HG02623 (cell line): ENCODE results near the gene MCTP1.

Source experiments
- ATAC-seq: cut with Tn5 transposase; IDR thresholded peaks from one replicate; pipeline ENCODE4 v1.9.1; 2021; ENCODE audit warnings: moderate library complexity; ENCODE audit not compliant: unreplicated experiment

The MCTP1 gene

DNA sequence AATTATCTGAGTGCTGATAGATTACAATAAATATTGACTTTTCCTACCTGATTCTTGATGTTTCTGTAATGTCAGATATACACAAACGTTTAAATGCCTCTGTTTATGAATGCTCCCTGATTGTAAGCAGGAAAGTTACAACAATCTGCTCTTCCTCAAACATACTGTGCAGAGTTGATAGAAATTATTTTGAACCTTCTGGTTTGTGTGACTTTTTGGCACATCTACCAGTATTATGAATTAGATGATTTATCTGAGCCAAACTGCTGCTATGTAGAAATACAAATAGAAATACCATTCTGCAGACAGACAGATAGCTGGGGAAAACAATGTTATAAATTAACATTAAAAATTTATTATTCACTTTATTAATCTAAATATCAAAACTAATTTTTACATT is 553.4 kb downstream of the MCTP1 start:
- ATAC-seq = no peak

DNA sequence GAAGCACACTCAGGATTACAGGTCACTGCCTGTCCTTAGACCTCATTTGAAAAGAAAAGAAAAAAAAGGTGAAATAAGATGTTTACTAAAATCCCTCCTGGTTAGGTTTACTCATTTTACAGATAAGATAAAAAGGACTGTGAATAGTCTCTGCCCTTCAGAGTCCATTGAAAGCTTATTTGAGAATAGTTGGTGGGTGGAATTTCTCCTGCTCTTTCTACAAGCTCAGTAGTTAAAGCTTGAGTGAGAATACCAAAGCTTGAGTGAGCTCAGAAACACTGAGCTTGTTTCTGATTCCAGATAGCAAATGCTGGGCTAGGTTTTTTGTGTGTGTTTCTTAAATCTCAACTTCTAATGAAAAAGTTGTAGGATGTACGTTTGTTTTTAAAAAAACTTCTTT is 559.8 kb downstream of the MCTP1 start:
- ATAC-seq = no peak

DNA sequence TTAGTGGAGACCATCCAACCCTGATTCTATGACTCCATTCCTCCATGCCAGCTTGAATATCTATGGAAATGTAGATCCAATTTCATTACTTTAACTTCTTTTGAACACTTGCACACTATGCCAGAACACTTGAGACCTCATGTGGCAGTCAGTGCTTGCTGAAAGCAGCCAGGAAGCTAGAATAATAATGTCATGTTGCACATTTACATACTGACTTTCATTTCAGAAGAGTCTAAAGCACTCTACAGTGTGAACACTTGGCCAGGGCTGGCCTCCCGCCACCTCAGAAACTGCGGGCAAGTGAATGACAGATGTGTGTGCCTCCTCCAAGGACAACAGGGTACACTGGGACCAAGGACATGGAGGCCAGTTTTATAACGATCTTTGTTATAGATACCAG is 569.1 kb downstream of the MCTP1 start:
- no peak for ATAC-seq

DNA sequence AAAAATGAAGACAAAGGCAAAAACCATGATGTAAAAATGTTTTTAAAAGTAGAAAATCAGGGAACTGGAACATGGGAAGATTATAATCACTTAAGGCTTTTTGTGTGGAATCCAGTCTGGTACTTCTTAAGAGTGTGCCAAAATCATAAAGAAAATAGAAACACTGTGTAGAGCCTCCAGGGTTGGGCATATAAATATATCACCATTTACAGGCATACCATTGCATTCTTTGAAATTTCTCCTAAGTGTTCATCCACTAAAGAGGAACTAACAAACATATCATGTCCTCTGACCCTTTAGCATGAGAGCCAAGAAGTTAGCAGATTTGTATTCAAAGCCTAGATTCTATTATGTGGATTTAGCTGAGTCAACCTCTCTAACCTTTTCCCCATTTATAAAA is 573.1 kb downstream of the MCTP1 start:
- no peak for ATAC-seq

GRCh38 chr5:94709277-94709676 is 575.6 kb downstream of the MCTP1 start:
- ATAC-seq = no peak

- ATAC-seq = peak; percentile 42
Observed at GRCh38 chr5:94707359-94707758, 577.5 kb downstream of the MCTP1 start.

- ATAC-seq = no peak
Observed at GRCh38 chr5:94705427-94705826, 579.5 kb downstream of the MCTP1 start.

DNA sequence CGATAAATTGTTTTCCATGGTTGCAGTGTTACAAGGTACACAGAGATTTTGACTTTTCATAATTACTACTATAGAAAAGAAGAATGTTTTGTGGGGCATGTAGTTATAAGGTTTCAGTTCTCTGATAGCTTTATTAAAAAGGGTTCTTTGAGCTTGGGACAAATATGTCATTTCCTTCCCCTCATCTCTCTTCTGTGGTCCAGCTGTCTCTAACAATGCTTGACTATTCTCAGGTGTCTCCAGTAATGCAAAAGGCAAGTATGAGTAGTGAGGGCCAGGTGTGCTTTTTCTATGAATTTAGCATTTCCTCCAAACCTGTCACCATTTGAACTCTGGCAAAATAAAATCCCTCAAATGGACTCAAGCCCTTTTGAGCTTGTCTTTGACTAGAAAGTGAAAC is 582.2 kb downstream of the MCTP1 start:
- peak; percentile 56 for ATAC-seq

- peak; percentile 67 for ATAC-seq
Observed at GRCh38 chr5:94700592-94700991, 584.3 kb downstream of the MCTP1 start.

DNA sequence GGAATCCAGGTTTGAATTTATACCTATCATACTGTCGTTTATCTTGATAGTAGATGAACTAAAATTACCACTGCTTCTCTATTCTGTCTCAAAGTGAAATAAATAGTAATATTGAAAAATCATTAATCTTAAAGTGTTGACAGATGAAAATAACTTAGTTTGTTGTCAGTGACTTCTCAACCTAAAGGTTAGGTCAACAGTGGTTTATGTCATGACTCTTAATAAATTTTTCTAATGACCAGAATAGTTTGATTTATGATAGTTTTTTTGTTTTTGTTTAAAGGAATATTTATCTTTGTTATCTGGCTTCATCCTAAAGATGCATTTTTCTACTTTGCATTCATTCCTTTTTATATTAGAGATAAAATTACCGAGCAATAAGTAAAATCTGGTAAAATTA is 585.3 kb downstream of the MCTP1 start:
- no peak for ATAC-seq

DNA sequence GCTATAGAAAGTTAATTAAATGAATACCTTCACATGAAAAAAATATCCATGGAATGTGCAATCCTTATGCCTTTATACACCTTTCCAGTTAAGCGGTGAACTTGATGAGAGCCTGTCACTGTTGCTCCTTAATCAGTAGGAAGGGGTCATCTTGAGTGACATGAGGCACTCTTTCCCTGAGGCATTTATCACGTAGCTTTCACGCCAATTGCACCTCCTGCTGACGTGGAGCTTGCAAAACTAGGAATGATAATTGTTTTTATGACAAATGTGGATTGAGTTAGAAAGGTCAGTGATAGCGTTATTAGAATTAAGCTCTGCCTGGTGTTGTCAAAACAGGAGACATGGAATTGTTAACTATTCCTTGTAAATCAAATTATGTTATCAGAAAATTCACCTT is 586.7 kb downstream of the MCTP1 start:
- no peak for ATAC-seq

GRCh38 chr5:94694671-94695070 is 590.2 kb downstream of the MCTP1 start:
- no peak for ATAC-seq

- no peak for ATAC-seq
Observed at GRCh38 chr5:94693845-94694370, 591.0 kb downstream of the MCTP1 start.

GRCh38 chr5:94693043-94693822 is 591.7 kb downstream of the MCTP1 start:
- ATAC-seq = peak; percentile 87

- ATAC-seq = no peak
Observed at GRCh38 chr5:94692581-94692980, 592.3 kb downstream of the MCTP1 start.

DNA sequence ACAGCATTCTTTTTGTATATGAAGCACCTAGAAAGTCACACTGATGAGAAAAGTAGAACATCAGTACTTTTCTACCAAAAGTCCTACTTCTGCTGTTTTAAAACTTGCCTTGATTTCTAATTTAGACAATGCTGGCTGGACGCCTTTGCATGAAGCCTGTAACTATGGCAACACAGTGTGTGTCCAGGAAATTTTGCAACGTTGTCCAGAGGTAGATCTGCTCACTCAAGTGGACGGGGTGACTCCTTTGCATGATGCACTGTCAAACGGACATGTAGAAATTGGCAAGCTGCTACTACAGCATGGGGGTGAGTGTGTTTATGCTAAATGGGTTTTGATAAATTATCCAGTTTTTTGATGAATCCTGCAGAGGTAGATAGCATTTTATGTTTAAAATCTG is 592.9 kb downstream of the MCTP1 start:
- no peak for ATAC-seq

GRCh38 chr5:94691291-94691690 is 593.6 kb downstream of the MCTP1 start:
- ATAC-seq = no peak

GRCh38 chr5:94690778-94691177 is 594.1 kb downstream of the MCTP1 start:
- ATAC-seq = no peak

- no peak for ATAC-seq
Observed at GRCh38 chr5:94689908-94690307, 595.0 kb downstream of the MCTP1 start.

DNA sequence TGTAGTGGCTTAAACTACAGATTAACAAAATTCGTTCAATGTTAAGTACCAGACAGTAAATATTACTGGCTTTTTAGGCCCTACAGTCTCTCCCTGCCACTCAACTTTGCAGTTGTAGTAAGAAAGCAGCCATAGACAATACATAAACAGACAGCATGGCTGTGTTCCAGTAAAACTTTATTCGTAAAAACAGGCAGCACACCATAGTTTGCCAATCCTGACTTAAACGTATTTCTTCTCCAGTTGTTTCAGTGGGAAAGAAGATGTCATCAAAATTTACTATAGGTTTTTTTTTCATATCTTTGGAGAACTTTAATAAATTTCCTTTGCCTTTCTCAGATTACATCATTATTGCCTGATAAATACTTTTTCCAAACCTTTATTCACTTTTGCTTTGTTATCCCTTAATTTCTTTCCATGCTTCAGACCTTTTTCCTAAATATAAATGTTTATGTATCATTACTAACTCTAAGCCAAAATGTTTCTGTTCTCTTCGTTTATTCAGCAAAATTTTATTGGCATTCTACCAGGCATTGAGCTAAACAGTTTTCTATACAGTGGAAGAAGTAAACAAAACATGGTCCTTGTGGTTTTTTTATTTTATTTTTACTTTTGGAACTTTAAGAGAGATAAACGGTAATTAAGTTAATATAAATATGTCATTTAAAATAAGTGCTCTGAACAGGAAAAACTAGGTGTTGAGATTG is 601.9 kb downstream of the MCTP1 start:
- ATAC-seq = no peak

- no peak for ATAC-seq
Observed at GRCh38 chr5:94675965-94676618, 608.8 kb downstream of the MCTP1 start.
